Loucy (cell line): ENCODE measurements around the gene PHACTR3.

ENCODE experiments used
- H2AFZ ChIP-seq: fragments of 200-600 bp; sonication (generic); 2 replicates; pipeline ENCODE4 v1.6.0; 2016; ENCODE audit warnings: antibody characterized with exemption, mild to moderate bottlenecking, low read length, moderate library complexity
- H3F3A ChIP-seq: fragments of 200-600 bp; 2 replicates; pipeline ENCODE4 v1.6.0; 2016; ENCODE audit warnings: antibody characterized with exemption, low read depth, mild to moderate bottlenecking
- H3K27me3 ChIP-seq: fragments of 200-600 bp; sonication (generic); 2 replicates; pipeline ENCODE4 v1.6.1; 2014; ENCODE audit warnings: low read length, mild to moderate bottlenecking; ENCODE audit not compliant: insufficient read depth, poor library complexity, severe bottlenecking
- H3K36me3 ChIP-seq: fragments of 200-600 bp; sonication (generic); 2 replicates; pipeline ENCODE4 v1.6.1; 2016; ENCODE audit warnings: low read length; ENCODE audit not compliant: insufficient read depth
- H3K4me1 ChIP-seq: fragments of 200-600 bp; sonication (generic); 2 replicates; pipeline ENCODE4 v1.5.1; 2014; ENCODE audit warnings: low read length, mild to moderate bottlenecking; ENCODE audit not compliant: insufficient read depth, poor library complexity, severe bottlenecking
- H3K4me2 ChIP-seq: fragments of 200-600 bp; sonication (generic); 2 replicates; pipeline ENCODE4 v1.6.0; 2014; ENCODE audit warnings: antibody characterized with exemption, low read length, low read depth, mild to moderate bottlenecking; ENCODE audit not compliant: poor library complexity, severe bottlenecking
- H3K4me3 ChIP-seq: fragments of 200-600 bp; sonication (generic); 2 replicates; pipeline ENCODE4 v1.5.1; 2014; ENCODE audit warnings: low read length, mild to moderate bottlenecking, mixed read lengths; ENCODE audit not compliant: poor library complexity, severe bottlenecking
- H3K79me2 ChIP-seq: fragments of 200-600 bp; sonication (generic); 2 replicates; pipeline ENCODE4 v1.6.1; 2014; ENCODE audit warnings: low read length; ENCODE audit not compliant: insufficient read depth
- H3K9ac ChIP-seq: fragments of 200-600 bp; sonication (generic); 2 replicates; pipeline ENCODE4 v1.6.0; 2014; ENCODE audit warnings: mild to moderate bottlenecking, low read depth, low read length, moderate library complexity; ENCODE audit not compliant: poor library complexity, severe bottlenecking
- H3K9me2 ChIP-seq: fragments of 200-600 bp; sonication (generic); replicated peaks from 2 replicates; pipeline ENCODE4 v1.6.1; 2016; ENCODE audit warnings: low read depth, low read length, mixed read lengths
- H3K9me3 ChIP-seq: fragments of 200-600 bp; sonication (generic); 2 replicates; pipeline ENCODE4 v1.6.1; 2014; ENCODE audit warnings: mild to moderate bottlenecking, antibody characterized with exemption, low read length, low read depth; ENCODE audit not compliant: insufficient read depth
- H4K20me1 ChIP-seq: fragments of 200-600 bp; sonication (generic); 2 replicates; pipeline ENCODE4 v1.6.0; 2014; ENCODE audit warnings: antibody characterized with exemption, low read length, mild to moderate bottlenecking; ENCODE audit not compliant: insufficient read depth, poor library complexity, severe bottlenecking
- EZH2phosphoT487 ChIP-seq: fragments of 200-600 bp; IDR thresholded peaks from 2 replicates; pipeline ENCODE4 v1.6.1; 2018; ENCODE audit warnings: antibody characterized with exemption, mild to moderate bottlenecking, moderate library complexity, borderline replicate concordance
- TF ChIP-seq, protein P1 (sequence below): fragments of 200-600 bp; sonication (generic); conservative IDR thresholded peaks from 2 replicates; pipeline ENCODE4 v1.5.1; 2014; ENCODE audit warnings: mild to moderate bottlenecking, antibody characterized with exemption, low read length

PHACTR3 gene

DNA sequence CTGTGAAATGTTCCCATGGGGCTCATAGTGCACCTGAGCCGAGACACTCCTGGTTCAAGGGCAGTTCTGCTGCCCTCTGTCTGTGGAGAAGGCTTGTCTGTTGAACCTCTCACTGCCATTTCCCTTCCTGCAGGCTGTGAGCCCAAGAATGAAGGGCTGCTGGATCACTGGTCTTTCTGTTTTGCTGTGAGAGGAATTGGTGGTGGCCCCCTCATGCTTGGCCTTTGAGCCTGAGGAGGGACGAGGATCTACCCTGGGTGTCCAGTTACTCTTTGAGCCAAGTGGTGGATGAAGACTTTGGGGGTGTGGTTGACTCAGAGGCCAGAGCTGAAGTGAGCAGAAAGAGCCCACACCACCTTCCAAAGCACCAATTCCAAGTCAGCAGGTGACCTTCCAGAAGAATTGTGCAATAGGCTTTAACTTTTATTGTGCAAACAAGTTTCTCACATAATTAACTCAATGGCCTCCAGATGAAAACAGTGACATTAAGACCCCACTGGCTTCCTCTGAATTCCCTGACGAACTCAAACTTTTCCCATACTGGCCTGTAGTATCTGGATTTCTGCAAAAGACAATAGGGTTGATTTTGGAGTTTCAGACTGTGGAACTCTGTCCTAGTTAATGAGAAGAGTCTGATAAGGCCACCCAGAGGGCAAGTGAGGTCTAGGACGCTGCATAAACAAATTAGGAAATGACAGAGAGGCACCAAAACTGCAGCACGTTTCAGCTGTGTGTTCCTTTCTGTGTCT is 101.5 kb downstream of the PHACTR3 start:
- Histone ChIP-seq H3K36me3 (no peaks in the 10 kb centered on the region), H3K9ac (no peak overlapping the region)

DNA sequence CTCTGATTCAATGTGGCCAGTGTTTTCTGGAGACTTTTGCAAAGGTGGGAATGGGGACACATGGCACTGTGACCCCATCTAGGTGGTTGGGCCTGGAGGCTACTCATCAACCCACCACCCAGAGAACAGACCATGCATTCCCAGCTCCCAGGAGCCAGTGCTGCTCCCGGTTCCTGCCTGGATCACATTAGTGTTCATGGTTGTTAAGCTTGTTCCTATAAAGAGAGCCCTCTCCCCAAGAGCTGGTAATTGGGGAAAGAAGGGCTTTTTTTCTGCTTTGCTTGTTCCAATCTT is 102.0 kb downstream of the PHACTR3 start:
- TF ChIP-seq, protein P1, sequence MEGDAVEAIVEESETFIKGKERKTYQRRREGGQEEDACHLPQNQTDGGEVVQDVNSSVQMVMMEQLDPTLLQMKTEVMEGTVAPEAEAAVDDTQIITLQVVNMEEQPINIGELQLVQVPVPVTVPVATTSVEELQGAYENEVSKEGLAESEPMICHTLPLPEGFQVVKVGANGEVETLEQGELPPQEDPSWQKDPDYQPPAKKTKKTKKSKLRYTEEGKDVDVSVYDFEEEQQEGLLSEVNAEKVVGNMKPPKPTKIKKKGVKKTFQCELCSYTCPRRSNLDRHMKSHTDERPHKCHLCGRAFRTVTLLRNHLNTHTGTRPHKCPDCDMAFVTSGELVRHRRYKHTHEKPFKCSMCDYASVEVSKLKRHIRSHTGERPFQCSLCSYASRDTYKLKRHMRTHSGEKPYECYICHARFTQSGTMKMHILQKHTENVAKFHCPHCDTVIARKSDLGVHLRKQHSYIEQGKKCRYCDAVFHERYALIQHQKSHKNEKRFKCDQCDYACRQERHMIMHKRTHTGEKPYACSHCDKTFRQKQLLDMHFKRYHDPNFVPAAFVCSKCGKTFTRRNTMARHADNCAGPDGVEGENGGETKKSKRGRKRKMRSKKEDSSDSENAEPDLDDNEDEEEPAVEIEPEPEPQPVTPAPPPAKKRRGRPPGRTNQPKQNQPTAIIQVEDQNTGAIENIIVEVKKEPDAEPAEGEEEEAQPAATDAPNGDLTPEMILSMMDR, result no peak
- TF ChIP-seq EZH2phosphoT487, result no peak
- no peaks in the 10 kb centered on the region for H3K9me3 ChIP-seq
- peaks cover 67% of the 10 kb centered on the region for H3K79me2 ChIP-seq
- H3K4me2 ChIP-seq, result no peak overlapping the region
- no peaks in the 10 kb centered on the region for H3F3A ChIP-seq
- H3K4me3 ChIP-seq, result no peak overlapping the region
- H3K36me3 ChIP-seq, result no peaks in the 10 kb centered on the region
- H2AFZ ChIP-seq, result no peak overlapping the region
- no peaks in the 10 kb centered on the region for H3K9me2 ChIP-seq
- H3K4me1 ChIP-seq, result peaks cover 8% of the 10 kb centered on the region
- no peaks in the 10 kb centered on the region for H3K27me3 ChIP-seq
- peaks cover 21% of the 10 kb centered on the region for H4K20me1 ChIP-seq
- H3K9ac ChIP-seq, result no peak overlapping the region

More for the DNA sequence above, 101.5 kb downstream of the PHACTR3 start:
- Histone ChIP-seq H3K79me2 (peaks cover 66% of the 10 kb centered on the region), H3K4me1 (peaks cover 8% of the 10 kb centered on the region), H3K4me3 (no peak overlapping the region), H2AFZ (no peak overlapping the region), H4K20me1 (peaks cover 21% of the 10 kb centered on the region), H3F3A (no peaks in the 10 kb centered on the region), H3K9me3 (no peaks in the 10 kb centered on the region), H3K27me3 (no peaks in the 10 kb centered on the region), H3K4me2 (no peak overlapping the region), H3K9me2 (no peaks in the 10 kb centered on the region)
- TF ChIP-seq, protein P1, result peak; percentile 58
- TF ChIP-seq EZH2phosphoT487, result no peak

DNA sequence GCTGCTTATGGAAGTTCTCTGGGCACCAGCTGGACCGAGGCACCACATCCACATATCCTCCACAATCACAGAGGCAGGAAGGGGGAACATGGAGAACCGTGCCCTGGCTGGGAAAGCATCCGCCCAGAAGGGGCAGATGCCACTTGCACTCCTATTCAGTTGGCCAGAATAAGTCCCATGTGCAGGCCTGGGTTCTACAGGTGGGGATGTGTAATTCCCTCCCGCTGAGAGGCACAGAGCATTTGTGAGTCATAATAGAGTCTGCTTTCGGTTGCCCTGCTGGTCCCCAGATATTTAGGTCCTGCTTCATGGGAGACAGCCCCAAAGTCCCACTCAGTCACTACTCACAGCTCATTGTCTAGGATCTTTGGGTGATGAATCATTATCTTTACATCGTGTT is 104.0 kb downstream of the PHACTR3 start:
- H3K79me2 ChIP-seq, result peaks cover 67% of the 10 kb centered on the region
- H3K9ac ChIP-seq, result no peak overlapping the region
- no peak overlapping the region for H3K4me2 ChIP-seq
- no peaks in the 10 kb centered on the region for H3K9me2 ChIP-seq
- no peak overlapping the region for H2AFZ ChIP-seq
- no peaks in the 10 kb centered on the region for H3F3A ChIP-seq
- no peaks in the 10 kb centered on the region for H3K27me3 ChIP-seq
- peaks cover 8% of the 10 kb centered on the region for H3K4me1 ChIP-seq
- H4K20me1 ChIP-seq, result peaks cover 19% of the 10 kb centered on the region
- no peaks in the 10 kb centered on the region for H3K36me3 ChIP-seq
- no peak overlapping the region for H3K4me3 ChIP-seq
- H3K9me3 ChIP-seq, result no peaks in the 10 kb centered on the region
- TF ChIP-seq, protein P1, result no peak
- TF ChIP-seq EZH2phosphoT487, result no peak
